GM21576 (cell line): Measurements from ENCODE around the gene ERF.
A peak's percentile ranks its signal among the peaks of the same experiment; 100 is the strongest.

ENCODE experiments used
- ATAC-seq: cut with Tn5 transposase; IDR thresholded peaks from one replicate; pipeline ENCODE4 v1.9.1; 2021; ENCODE audit warnings: mild to moderate bottlenecking, moderate library complexity; ENCODE audit not compliant: unreplicated experiment

ERF gene

DNA sequence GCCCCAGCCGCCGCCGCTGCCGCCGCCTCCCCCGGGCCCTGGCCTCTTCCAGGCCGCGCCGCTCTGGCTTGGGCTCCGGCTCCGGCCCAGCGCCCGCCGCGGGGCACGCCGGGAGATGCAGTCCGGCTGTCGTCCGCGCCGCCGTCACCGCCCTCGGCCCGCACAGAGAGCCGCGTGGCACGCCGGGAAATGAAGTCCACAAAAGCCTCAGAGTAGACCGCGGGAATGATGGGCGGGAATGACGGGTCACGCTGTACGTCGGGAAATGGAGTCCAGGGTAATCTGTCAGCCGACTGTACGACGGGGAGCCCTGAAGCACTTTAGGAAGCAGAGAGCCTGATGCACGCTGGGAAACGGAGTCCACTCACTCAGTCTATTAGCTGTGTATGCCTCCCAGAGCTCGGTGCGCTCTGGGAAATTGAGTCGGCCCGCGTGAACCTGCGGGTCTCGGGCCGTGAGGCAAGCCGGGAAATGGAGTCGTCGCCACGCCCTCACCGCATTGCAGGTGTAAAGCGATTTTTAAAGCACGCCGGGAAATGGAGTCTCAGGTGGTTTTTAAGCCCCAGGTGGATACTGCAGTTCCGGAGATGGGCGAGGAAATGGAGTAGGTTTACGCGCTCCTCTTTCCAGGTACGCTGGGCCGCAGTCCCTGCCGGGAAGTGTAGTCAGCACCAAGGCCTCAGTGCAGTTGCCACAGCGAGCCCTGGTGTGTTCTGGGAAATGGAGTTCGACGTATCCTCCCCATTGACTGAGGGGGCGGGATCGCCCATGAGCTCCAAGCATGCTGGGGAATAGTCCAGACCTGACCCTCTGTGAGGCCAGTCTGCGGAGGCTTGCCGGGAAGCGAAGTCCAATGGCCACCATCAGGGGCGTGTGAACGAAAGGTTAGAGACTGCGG is 12.2 kb downstream of the ERF start, which contains the start of gene GSK3A:
Gene GSK3A (minus strand): TSS at position 91 of the 898 bp plus-strand sequence. CDS start 137 bp downstream, outside the sequence.
- ATAC-seq = peak; percentile 57

DNA sequence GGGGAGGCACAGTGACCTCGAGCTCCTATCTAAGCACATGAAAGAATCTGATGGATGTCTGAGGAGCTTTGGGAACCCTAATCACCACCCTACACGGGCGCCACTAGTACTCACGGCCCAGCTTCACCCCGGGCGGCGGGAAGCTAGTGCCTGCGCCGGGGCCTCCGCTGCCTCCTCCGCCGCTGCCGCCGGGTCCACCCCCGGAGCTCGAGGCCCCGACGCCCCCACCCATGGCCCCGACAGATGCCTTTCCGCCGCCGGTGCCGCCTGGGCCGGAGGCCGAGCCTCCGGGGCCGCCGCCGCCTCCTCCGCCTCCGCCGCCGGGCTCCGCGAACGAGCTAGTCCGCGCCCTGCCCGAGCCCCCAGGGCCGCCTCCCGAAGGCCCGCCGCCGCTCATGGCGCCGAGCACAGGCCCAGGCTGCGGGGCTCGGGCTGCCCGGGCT is 12.8 kb downstream of the ERF start:
- ATAC-seq = no peak

DNA sequence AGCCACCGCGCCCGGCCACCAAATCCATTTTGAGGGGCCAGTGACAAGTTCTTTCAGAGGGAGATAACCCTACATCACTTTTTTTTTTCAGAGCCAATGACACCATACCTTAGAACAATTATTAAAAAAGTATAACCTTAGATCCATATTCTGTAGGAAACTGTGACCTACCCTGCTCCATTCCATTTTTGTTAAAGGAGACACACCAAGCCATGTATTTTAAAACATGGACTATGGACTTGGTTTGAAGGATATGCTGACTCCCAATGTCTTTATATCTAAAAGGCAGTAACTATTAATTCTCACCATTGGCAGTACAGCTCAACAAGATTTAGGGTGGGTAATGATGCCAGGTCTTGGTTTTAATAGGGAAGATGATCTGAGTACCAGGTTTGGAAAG is 13.6 kb downstream of the ERF start:
- no peak for ATAC-seq

DNA sequence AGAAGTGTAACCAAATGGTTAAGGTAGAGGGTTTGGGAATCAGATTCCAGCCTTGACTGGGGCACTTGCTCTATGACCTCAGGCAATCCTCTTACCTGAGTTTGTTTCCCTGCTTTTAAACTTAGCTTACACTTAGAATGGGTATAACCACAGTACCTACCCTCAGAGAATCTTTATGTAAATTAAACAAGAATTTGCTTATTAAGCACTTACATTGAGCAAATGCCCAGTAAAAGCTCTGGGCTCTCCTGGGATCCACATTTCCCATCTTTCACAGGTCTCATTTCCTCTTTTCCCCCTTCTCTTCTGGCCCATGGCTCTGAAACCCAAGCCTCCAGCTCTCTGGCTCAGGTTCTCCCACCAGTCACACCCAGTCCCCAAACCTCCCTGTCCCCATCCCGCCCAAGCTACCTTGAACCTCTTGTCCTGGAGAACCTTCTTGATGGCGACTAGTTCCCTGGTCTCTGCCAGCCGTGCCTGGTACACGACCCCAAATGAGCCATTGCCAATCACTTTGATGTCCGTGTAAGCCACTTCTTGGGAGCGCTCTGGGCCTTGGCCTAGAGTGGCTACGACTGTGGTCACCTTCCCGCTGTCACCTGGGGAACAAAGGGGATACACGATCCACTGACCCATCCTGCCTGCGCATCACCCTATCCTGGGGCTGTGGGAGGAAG is 15.2 kb downstream of the ERF start:
- ATAC-seq = no peak

DNA sequence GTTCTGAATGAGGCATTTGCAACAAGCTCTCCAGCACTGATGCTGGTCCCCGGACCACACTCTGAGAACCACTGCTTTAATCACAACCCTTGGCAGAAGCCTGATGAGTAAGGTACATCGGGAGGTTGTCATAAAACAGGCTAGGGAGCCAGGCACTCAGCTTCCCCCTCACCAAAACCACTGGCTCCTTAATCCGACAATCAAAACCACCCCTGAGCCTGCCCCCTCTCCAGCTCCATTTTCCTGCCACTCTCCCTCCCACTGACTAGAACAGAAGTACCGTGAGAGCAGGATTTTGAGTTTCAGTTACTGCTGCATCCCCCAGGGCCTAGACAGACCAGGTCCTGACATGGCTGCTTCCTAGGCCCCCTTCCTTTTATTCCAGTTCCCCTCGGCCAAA is 19.7 kb downstream of the ERF start:
- ATAC-seq = no peak

DNA sequence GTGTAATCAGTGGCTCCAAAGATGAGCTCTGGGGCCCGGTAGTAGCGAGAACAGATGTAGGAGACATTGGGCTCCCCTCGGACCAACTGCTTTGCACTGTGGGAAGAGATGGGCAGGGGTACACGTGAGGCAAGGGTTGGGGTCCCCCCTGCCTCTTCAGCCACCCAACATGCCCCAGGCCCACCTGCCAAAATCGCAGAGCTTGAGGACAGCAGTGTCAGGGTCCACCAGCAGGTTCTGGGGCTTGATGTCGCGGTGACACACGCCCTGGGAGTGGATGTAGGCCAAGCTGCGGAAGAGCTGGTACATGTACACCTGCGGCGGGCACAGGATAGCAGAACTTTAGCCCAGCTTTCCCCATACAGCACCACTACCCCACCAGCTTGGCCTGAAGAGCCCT is 20.6 kb downstream of the ERF start:
- ATAC-seq = no peak

DNA sequence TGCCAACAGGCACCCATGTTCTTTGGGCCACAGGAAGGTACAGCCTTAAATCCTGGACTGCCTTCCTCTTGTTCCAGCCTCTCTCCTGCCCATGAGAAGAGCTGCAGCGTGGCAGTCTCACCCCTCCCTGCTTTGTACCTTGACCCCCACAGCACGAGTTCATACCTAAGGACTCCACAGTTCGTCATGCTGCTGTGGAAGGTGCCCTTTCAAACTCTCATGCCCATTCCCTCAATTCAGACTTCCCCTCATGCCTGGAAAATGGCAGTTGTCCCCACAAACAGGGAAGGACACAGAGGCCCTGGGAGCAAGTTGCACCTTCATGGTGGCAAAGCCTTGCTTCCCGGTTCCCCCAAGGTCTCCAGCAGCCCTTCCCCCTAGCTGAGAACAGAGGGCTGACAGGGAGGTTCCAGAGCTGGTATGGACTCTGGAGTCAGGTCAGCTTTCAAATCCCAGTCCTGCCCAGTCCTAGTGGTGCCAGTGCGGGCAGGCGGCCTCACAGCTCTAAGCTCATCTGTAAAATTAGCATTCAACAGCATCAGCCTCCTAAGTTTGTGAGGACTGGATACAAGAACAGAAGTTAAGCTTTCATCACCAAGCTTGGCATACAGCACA is 21.1 kb downstream of the ERF start:
- ATAC-seq = no peak

DNA sequence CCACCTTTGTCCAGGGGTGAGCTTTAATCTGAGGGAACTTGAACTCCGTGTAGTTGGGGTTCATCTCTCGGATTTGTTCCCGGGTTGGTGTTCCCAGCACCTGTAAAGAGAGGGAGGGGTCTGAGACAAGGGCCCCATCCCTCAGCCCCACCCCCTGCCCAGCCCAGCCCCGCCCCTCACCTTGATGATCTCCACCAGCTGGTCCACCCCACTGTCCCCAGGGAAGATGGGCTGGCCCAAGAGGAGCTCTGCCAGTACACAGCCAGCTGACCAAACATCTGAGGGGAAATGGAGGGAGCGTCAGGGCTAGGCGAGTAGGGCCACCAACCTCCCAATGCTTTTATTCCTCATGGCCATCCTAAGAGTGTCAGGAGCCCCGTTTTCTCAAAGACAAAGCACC is 21.8 kb downstream of the ERF start:
- no peak for ATAC-seq

DNA sequence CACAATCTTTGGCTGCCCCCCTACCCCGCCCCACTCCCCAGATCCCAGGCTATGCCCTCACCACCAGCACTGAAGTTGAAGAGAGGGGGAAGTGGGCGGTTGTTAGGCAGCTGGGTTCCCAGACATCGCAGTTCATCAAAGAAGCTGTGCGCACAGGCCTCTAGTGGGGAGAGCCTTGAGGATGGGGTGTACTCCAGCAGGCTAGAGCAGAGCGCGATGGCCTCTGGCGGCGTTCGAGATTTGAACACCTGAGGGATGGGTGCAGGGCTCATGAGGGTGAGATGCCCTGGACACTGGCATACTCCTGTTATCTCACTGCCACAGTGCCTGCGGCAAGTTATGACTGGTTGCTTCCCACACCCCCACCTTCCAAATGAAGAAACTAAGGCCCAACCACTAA is 22.5 kb downstream of the ERF start:
- ATAC-seq = no peak

DNA sequence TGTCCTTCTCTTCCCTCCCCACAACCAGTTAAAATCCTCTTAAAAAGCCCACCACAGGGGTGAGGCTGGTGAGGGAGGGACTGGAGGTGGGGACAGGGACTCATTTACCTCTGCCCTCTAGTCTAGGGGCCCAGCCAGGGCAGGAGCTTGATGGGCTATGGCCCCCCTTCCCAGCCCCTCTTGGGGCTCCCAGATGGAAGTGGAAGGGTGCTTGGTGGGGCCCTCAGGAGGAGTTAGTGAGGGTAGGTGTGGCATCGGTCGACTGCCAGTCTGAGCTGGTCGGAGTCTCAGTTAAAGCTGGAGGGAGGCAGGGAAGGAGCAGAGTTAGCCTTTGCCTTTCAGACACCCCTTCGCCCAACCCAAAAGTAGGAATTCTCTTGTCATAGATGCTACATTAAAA is 24.4 kb downstream of the ERF start:
- no peak for ATAC-seq

DNA sequence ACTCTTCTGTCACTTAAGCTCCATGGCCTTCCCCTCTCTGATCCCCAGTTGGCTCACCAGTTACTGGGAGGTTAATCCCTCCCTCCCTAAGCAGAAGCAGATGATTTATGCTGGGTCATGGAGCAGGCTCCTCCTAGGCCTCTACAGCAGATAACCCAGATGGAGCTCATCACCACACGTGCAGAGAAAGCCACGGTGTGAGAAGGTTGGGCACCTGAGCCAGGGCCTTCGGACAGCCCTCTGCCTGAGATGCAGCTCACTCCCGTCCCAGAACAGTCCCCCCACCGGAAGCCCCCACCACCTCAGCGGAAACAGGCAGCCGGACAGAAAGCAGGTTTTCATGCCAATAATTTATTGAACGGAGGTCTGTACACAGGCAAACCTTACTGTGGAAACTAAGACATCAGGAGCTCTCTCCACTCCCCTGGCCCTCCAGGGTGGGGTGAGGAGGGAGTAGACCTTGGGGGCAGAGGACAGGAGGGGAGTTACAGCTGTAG is 25.0 kb downstream of the ERF start:
- ATAC-seq = no peak

DNA sequence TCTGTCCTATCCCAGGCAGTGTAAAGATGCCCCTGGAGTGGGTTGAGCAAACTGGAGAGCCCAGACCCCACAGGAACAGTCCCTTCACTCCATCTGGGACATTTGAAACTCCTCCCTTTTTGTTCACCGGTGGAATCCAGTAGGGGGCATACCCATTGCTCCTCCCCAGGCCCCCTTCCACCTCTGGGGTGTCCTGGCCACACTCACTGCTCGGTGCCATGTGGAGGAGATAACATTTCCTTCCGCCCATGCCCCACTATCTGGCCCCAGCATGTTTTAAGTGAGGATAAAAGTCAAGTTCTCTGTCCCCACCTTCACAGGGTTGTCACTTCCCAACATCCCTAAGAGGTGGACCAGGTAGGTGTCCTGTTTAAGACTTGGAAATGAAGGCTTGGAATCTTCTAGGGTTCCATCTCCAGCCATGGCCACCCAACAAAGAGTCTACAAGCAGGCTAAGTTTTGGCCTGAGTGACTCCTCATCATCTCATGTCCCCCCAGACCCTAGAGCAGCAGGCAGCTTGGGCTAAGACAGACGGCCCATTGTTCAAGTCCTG is 25.6 kb downstream of the ERF start:
- no peak for ATAC-seq

DNA sequence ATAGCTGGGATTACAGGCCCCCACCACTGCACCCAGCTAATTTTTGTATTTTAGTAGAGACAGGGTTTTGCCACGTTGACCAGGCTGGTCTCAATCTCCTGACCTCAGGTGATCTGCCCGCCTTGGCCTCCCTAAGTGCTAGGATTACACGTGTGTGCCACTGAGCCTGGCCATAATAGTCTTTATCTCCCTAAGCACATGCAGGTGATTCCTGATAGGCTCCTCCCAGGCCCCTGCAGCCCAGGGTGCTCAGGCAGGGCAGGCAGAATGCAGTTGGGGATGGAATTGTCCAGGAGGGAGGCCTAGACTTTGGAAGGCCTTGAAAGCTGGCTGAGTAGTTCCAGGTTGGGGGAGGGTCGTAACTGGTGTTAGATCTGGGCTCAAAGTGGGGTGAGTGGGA is 26.3 kb downstream of the ERF start:
- no peak for ATAC-seq

DNA sequence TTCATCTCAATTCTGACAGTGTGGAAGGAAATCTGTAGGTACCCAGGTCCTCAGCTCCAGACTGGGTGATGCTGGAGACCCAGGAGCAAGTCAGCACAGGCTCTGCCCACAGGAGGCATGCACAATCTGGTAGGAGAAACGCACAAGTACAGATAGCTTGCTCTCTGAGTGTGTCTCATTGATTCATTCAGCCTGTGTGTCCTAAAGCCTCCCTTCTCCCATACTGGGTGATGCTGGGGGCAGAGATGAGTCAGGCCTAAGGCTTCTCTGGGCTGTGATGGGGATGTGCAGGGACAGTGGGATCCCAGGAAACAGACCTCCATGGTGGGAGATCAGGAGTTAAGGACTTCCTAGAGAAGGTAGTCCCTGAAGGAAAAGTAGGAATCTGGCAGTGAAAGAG is 28.0 kb downstream of the ERF start:
- ATAC-seq = no peak

DNA sequence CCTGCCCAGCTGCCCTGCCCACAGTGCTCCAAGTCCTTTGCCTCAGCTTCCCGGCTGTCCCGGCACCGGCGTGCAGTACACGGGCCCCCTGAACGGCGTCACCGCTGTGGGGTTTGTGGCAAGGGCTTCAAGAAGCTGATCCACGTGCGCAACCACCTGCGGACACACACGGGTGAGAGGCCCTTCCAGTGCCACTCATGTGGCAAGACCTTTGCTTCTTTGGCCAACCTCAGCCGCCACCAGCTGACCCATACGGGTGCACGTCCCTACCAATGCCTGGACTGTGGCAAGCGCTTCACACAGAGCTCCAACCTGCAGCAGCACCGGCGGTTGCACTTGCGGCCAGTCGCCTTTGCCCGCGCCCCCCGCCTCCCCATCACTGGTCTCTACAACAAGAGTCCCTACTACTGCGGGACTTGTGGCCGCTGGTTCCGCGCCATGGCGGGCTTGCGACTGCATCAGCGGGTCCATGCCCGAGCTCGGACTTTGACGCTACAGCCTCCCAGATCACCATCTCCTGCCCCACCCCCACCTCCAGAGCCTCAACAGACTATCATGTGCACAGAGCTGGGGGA is 29.1 kb downstream of the ERF start:
- no peak for ATAC-seq

DNA sequence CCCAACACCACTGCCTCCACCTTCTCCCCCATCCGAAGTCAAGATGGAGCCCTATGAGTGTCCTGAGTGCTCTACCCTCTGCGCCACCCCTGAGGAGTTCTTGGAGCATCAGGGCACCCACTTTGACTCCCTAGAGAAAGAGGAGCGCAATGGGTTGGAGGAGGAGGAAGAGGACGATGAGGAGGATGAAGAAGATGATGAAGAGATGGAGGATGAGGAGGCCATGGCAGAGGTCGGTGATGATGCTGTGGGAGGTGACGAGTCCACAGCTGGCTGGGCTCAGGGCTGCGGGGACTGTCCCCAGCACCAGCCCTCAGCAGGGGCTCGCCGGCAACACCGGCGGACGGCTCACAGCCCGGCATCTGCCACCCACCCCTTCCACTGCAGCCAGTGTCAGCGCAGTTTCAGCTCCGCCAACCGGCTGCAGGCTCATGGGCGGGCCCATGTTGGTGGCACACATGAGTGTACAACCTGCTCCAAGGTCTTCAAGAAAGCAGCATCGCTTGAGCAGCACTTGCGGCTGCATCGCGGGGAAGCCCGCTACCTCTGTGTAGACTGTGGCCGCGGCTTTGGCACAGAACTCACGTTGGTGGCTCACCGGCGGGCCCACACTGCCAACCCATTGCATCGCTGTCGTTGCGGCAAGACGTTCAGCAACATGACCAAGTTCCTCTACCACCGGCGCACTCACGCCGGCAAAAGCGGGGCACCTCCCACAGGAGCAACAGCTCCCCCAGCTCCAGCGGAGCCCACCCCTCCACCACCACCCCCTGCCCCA is 29.8 kb downstream of the ERF start:
- ATAC-seq = no peak

DNA sequence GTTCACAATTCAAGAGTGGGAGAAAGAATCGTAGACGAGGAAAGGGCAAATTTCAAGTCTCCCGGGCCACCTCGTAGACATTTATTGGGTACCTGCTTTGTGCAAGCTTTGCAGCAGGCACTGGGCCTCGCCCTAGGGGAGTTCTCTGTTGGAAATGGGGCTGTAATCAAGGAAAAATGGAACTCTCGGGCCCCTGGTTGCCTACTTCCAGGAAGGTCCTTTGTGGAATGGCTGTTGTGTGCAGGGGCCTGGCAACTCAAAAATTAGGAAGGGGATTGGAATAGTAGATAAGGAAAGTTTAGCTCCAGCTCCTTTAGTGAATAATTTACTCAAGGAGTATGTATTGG is 34.2 kb downstream of the ERF start:
- ATAC-seq = no peak

DNA sequence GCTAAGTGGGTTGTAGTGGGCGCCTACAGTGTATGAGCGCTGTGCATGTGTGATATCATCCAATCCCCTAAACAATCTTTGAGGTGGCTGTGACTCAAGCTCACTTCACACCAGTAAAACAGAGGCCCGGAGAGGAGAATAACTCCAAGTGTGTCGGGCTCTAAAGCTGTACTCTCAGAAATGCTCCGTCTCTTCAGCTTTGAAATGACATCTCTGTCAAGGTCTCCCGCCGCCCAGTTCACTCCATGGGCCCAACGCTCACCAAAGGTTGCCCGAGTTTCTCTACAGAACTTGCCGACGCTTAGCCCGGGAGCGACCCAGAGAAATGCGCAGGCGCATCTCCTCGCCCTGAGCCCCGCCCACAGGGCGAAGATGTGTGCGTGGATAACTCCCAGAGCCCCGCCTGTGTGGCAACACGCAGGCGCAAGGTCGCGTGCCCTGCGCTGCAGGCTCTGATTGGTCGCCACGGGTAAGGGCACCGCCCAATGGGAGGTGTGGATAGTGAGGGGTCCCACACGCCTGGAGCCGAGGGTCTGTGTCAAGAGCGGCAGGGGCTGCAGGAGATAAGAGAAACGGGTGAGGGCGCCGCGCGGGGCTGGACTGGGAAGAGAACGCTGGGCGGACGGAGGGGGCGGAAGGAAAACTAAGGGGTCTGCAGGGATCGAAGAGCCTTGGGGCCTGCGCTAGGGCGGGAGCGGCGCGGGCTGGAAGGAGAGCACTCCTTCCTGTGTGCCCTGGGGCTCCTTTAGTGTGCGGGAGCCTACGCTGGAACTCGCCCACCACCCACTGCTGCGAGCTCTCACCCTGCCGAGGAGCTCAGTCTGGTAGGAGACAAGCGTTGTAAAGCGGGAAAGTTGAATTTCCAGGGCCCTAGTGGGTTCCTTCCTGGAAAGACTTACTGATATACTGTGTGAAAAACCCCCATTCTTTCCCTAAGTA is 34.8 kb downstream of the ERF start, which contains the start of gene ZNF526:
Gene ZNF526 (plus strand): TSS at position 501 of the 939 bp plus-strand sequence. CDS start 4,092 bp downstream, outside the sequence.
- peak; percentile 67 for ATAC-seq
